Neural progenitor cell (in vitro differentiated cells): ENCODE measurements around the gene APBB2. TPM values are rescaled to one million over a fixed set of nuclear protein-coding genes. Genes with fewer than 3 reads are reported as not detected.

ENCODE experiments used
- DNase-seq: peaks from one replicate; pipeline ENCODE4 v3.0.0-alpha.2; 2016; ENCODE audit warnings: low spot score
- H2AFZ ChIP-seq: fragments of 200-600 bp; sonication (generic); replicated peaks from 2 replicates; pipeline ENCODE4 v1.6.1; 2016; ENCODE audit warnings: antibody characterized with exemption
- H3F3A ChIP-seq: fragments of 200-600 bp; sonication (generic); 2 replicates; pipeline ENCODE4 v1.6.1; 2016; ENCODE audit warnings: antibody characterized with exemption, low read depth
- H3K27ac ChIP-seq: fragments of 200-600 bp; sonication (generic); 2 replicates; pipeline ENCODE4 v1.5.1; 2016; ENCODE audit warnings: mild to moderate bottlenecking
- H3K27me3 ChIP-seq: fragments of 200-600 bp; sonication (generic); 2 replicates; pipeline ENCODE4 v1.6.1; 2016; ENCODE audit warnings: mild to moderate bottlenecking, moderate library complexity
- H3K36me3 ChIP-seq: fragments of 200-600 bp; sonication (generic); 2 replicates; pipeline ENCODE4 v1.5.1; 2016
- H3K4me1 ChIP-seq: fragments of 200-600 bp; sonication (generic); 2 replicates; pipeline ENCODE4 v1.6.1; 2016; ENCODE audit warnings: mixed run types
- H3K4me2 ChIP-seq: fragments of 200-600 bp; sonication (generic); 2 replicates; pipeline ENCODE4 v1.6.1; 2016
- H3K4me3 ChIP-seq: fragments of 200-600 bp; sonication (generic); 2 replicates; pipeline ENCODE4 v1.5.1; 2016
- H3K79me2 ChIP-seq: fragments of 200-600 bp; sonication (generic); 2 replicates; pipeline ENCODE4 v1.6.1; 2016; ENCODE audit warnings: low read depth
- H3K9ac ChIP-seq: fragments of 200-600 bp; sonication (generic); 2 replicates; pipeline ENCODE4 v1.6.1; 2016
- H3K9me3 ChIP-seq: fragments of 200-600 bp; sonication (generic); 2 replicates; pipeline ENCODE4 v1.5.1; 2016; ENCODE audit warnings: low read depth
- H4K20me1 ChIP-seq: fragments of 200-600 bp; sonication (generic); 2 replicates; pipeline ENCODE4 v1.6.1; 2016; ENCODE audit warnings: low read depth
- H3K27ac Mint-ChIP-seq: 3 replicates; pipeline ENCODE4 v1.8.0; 2021; ENCODE audit warnings: mixed read lengths
- H3K27me3 Mint-ChIP-seq: 2 replicates; pipeline ENCODE4 v1.8.0; 2022; ENCODE audit warnings: low read depth, mild to moderate bottlenecking, inconsistent platforms, moderate library complexity, mixed read lengths; ENCODE audit not compliant: insufficient read depth
- H3K36me3 Mint-ChIP-seq: 3 replicates; pipeline ENCODE4 v1.8.0; 2021; ENCODE audit warnings: mixed read lengths
- H3K4me1 Mint-ChIP-seq: 3 replicates; pipeline ENCODE4 v1.8.0; 2021; ENCODE audit warnings: mixed read lengths
- H3K4me3 Mint-ChIP-seq: 3 replicates; pipeline ENCODE4 v1.8.0; 2021; ENCODE audit warnings: mild to moderate bottlenecking, moderate library complexity, mixed read lengths
- H3K9me3 Mint-ChIP-seq: 3 replicates; pipeline ENCODE4 v1.8.0; 2020; ENCODE audit warnings: mixed read lengths
- CTCF ChIP-seq: fragments of 200-600 bp; sonication (generic); IDR thresholded peaks from 2 replicates; pipeline ENCODE4 v1.5.1; 2017; ENCODE audit warnings: antibody characterized with exemption, mild to moderate bottlenecking
- EZH2 ChIP-seq: fragments of 200-600 bp; sonication (generic); IDR thresholded peaks from 2 replicates; pipeline ENCODE4 v1.6.1; 2017; ENCODE audit warnings: antibody characterized with exemption, mild to moderate bottlenecking, moderate library complexity
- EZH2phosphoT487 ChIP-seq: fragments of 200-600 bp; sonication (generic); IDR thresholded peaks from 2 replicates; pipeline ENCODE4 v1.6.1; 2017; ENCODE audit warnings: antibody characterized with exemption
- total RNA-seq: library from RNA; depleted of rRNA; stranded (reverse); fragments of >200 nt; gene quantifications from 2 replicates; pipeline ENCODE4 v1.2.3, GENCODE V29; 2015; ENCODE audit warnings: low replicate concordance

APBB2 gene
- total RNA-seq, 1 donor from 2014 or later, result 83.2 TPM

- Mint-ChIP-seq H3K9me3 (no peaks in the 10 kb centered on the region), H3K27ac (no peak overlapping the region)
These were observed 224.0 kb downstream of the APBB2 start for GRCh38 chr4:40990236-40990898.

GRCh38 chr4:40987151-40987550, 227.2 kb downstream of the APBB2 start:
- Histone ChIP-seq H3K9me3 (no peaks in the 10 kb centered on the region), H3K27ac (no peak overlapping the region), H3K4me1 (peaks cover 7% of the 10 kb centered on the region), H3K36me3 (no peaks in the 10 kb centered on the region), H3K4me2 (no peak overlapping the region), H3K79me2 (no peaks in the 10 kb centered on the region), H3K27me3 (no peaks in the 10 kb centered on the region), H2AFZ (no peak overlapping the region), H3K4me3 (no peak overlapping the region), H4K20me1 (no peaks in the 10 kb centered on the region), H3F3A (no peaks in the 10 kb centered on the region), H3K9ac (no peak overlapping the region)
- no peaks in the 10 kb centered on the region for H3K27me3 Mint-ChIP-seq
- no peaks in the 10 kb centered on the region for H3K9me3 Mint-ChIP-seq
- no peaks in the 10 kb centered on the region for H3K4me1 Mint-ChIP-seq
- no peak overlapping the region for H3K4me3 Mint-ChIP-seq
- TF ChIP-seq EZH2, result no peak
- TF ChIP-seq CTCF, result no peak
- no peak for TF ChIP-seq EZH2phosphoT487
- no peak overlapping the region for H3K27ac Mint-ChIP-seq
- no peak for DNase-seq
- no peaks in the 10 kb centered on the region for H3K36me3 Mint-ChIP-seq

More at GRCh38 chr4:40990236-40990898, 224.0 kb downstream of the APBB2 start:
- H3K4me1 ChIP-seq, result no peaks in the 10 kb centered on the region
- no peak overlapping the region for H3K4me3 ChIP-seq
- H3K79me2 ChIP-seq, result no peaks in the 10 kb centered on the region
- no peak overlapping the region for H3K27ac ChIP-seq
- H3K27me3 Mint-ChIP-seq, result no peaks in the 10 kb centered on the region
- H2AFZ ChIP-seq, result no peak overlapping the region
- H3K4me2 ChIP-seq, result no peak overlapping the region
- no peaks in the 10 kb centered on the region for H3K27me3 ChIP-seq
- no peak overlapping the region for H3K9ac ChIP-seq
- no peaks in the 10 kb centered on the region for H3K36me3 Mint-ChIP-seq
- H3K4me3 Mint-ChIP-seq, result no peak overlapping the region
- H3K9me3 ChIP-seq, result no peaks in the 10 kb centered on the region
- H3K4me1 Mint-ChIP-seq, result no peaks in the 10 kb centered on the region
- no peak for TF ChIP-seq EZH2
- TF ChIP-seq EZH2phosphoT487, result no peak
- no peak for TF ChIP-seq CTCF
- no peaks in the 10 kb centered on the region for H3F3A ChIP-seq
- no peak for DNase-seq
- no peaks in the 10 kb centered on the region for H3K36me3 ChIP-seq
- H4K20me1 ChIP-seq, result no peaks in the 10 kb centered on the region

- no peak overlapping the region for H3K4me3 Mint-ChIP-seq
- Histone ChIP-seq H3K27ac (no peak overlapping the region), H2AFZ (no peak overlapping the region), H3K9ac (no peak overlapping the region), H3K9me3 (no peaks in the 10 kb centered on the region), H3K4me2 (no peak overlapping the region), H3K27me3 (no peaks in the 10 kb centered on the region), H3K4me1 (peaks cover 7% of the 10 kb centered on the region), H3F3A (no peaks in the 10 kb centered on the region), H3K4me3 (no peak overlapping the region), H3K79me2 (no peaks in the 10 kb centered on the region), H4K20me1 (no peaks in the 10 kb centered on the region), H3K36me3 (no peaks in the 10 kb centered on the region)
- H3K9me3 Mint-ChIP-seq, result no peaks in the 10 kb centered on the region
- no peaks in the 10 kb centered on the region for H3K4me1 Mint-ChIP-seq
- TF ChIP-seq EZH2phosphoT487, result no peak
- TF ChIP-seq CTCF, result no peak
- no peak for TF ChIP-seq EZH2
- no peak for DNase-seq
- H3K27me3 Mint-ChIP-seq, result no peaks in the 10 kb centered on the region
- H3K36me3 Mint-ChIP-seq, result no peaks in the 10 kb centered on the region
- H3K27ac Mint-ChIP-seq, result no peak overlapping the region
These were observed 228.0 kb downstream of the APBB2 start for GRCh38 chr4:40986375-40986774.
